Thymus (tissue), 11 donors: ENCODE measurements around the gene CARMIL3. TPM values are rescaled to one million over a fixed set of nuclear protein-coding genes. Genes with fewer than 3 reads are reported as not detected.

ENCODE experiments used
- DNase-seq, 9 donors: peaks; one replicate each; pipeline ENCODE4 v3.0.0-alpha.2; 2013; ENCODE audit warnings: low spot score in 9 of 9, low read depth in 6 of 9, missing footprints in 1 of 9
- H3K27ac ChIP-seq, 2 donors: one replicate each; pipeline ENCODE4 v1.5.1; 2013; ENCODE audit warnings: control low read depth in 1 of 2, low read depth in 1 of 2, low read length in 1 of 2, mild to moderate bottlenecking in 1 of 2, moderate library complexity in 1 of 2
- H3K27me3 ChIP-seq, 2 donors: one replicate each; pipeline ENCODE4 v1.5.1; 2013; ENCODE audit warnings: low read length in 1 of 2; ENCODE audit not compliant: control insufficient read depth in 2 of 2, insufficient read depth in 1 of 2
- H3K36me3 ChIP-seq, 2 donors: one replicate each; pipeline ENCODE4 v1.5.1; 2013; ENCODE audit warnings: low read length in 1 of 2, mild to moderate bottlenecking in 1 of 2, moderate library complexity in 1 of 2; ENCODE audit not compliant: control insufficient read depth in 2 of 2, insufficient read depth in 2 of 2
- H3K4me1 ChIP-seq, 2 donors: one replicate each; pipeline ENCODE4 v1.5.1; 2013; ENCODE audit warnings: low read length in 2 of 2; ENCODE audit not compliant: control insufficient read depth in 2 of 2, insufficient read depth in 2 of 2
- H3K4me3 ChIP-seq, 2 donors: one replicate each; pipeline ENCODE4 v1.5.1; 2013; ENCODE audit warnings: low read length in 2 of 2, control low read depth in 1 of 2, mild to moderate bottlenecking in 1 of 2
- H3K9me3 ChIP-seq, 2 donors: one replicate each; pipeline ENCODE4 v1.5.1; 2013; ENCODE audit warnings: low read length in 1 of 2, mild to moderate bottlenecking in 1 of 2; ENCODE audit not compliant: control insufficient read depth in 2 of 2, insufficient read depth in 1 of 2
- WGBS: extraction: QIAGEN DNeasy Blood & Tissue Kit; methylation state at CpG from one replicate; pipeline ENCODE4 v1.1.7; 2013; 5-methylcytosine and 5-hydroxymethylcytosine counted together
- polyA plus RNA-seq: library from polyadenylated mRNA; stranded (reverse); fragments of 200-250 nt; gene quantifications from one replicate; pipeline ENCODE4 v1.2.3, GENCODE V29; 2013
- total RNA-seq: library from RNA; stranded (reverse); fragments of 120-200 nt; gene quantifications from one replicate; pipeline ENCODE4 v1.2.4, GENCODE V29; 2013
- donor health status: healthy.

The CARMIL3 gene
- total and polyA plus RNA-seq, 2 donors: 0.52 to 0.89 TPM

GRCh38 chr14:24052656-24053547 is 1.1 kb downstream of the CARMIL3 start:
- 74% methylated on average over 20 of the region's 20 CpGs for WGBS

GRCh38 chr14:24053548-24054323 is 1.9 kb downstream of the CARMIL3 start:
- Histone ChIP-seq H3K27me3 (peaks cover 3 to 33% of the 10 kb centered on the region in 2 donors), H3K4me1 (peaks cover 3 to 21% of the 10 kb centered on the region in 2 donors), H3K36me3 (no peaks in the 10 kb centered on the region), H3K9me3 (peaks cover 0 to 3% of the 10 kb centered on the region in 2 donors), H3K27ac (no peak overlapping the region), H3K4me3 (no peak overlapping the region)
- DNase-seq: no peak
- 96% methylated on average over 10 of the region's 10 CpGs for WGBS

More at GRCh38 chr14:24052656-24053547, 1.1 kb downstream of the CARMIL3 start:
- Histone ChIP-seq H3K9me3 (peaks cover 0 to 3% of the 10 kb centered on the region in 2 donors), H3K36me3 (no peaks in the 10 kb centered on the region), H3K4me3 (peak overlapping the region; percentile 48 to 58), H3K27ac (no peak overlapping the region), H3K27me3 (peaks cover 3 to 33% of the 10 kb centered on the region in 2 donors), H3K4me1 (peaks cover 3 to 15% of the 10 kb centered on the region in 2 donors)
- no peak for DNase-seq

GRCh38 chr14:24054324-24054641 is 2.5 kb downstream of the CARMIL3 start:
- no peaks in the 10 kb centered on the region for H3K36me3 ChIP-seq
- H3K27me3 ChIP-seq: peaks cover 3 to 33% of the 10 kb centered on the region in 2 donors
- DNase-seq: no peak
- H3K9me3 ChIP-seq: peaks cover 0 to 3% of the 10 kb centered on the region in 2 donors
- peaks cover 3 to 21% of the 10 kb centered on the region in 2 donors for H3K4me1 ChIP-seq
- H3K4me3 ChIP-seq: no peak overlapping the region
- H3K27ac ChIP-seq: no peak overlapping the region
- 98% methylated on average over 6 of the region's 6 CpGs for WGBS

GRCh38 chr14:24054646-24055045 is 2.8 kb downstream of the CARMIL3 start:
- H3K9me3 ChIP-seq: peaks cover 0 to 3% of the 10 kb centered on the region in 2 donors
- H3K36me3 ChIP-seq: no peaks in the 10 kb centered on the region
- H3K4me1 ChIP-seq: peaks cover 3 to 21% of the 10 kb centered on the region in 2 donors
- peaks cover 3 to 33% of the 10 kb centered on the region in 2 donors for H3K27me3 ChIP-seq
- no peak for DNase-seq
- H3K4me3 ChIP-seq: no peak overlapping the region
- over 99% methylated on average over 9 of the region's 9 CpGs for WGBS
- no peak overlapping the region for H3K27ac ChIP-seq

GRCh38 chr14:24055971-24056799 is 4.4 kb downstream of the CARMIL3 start:
- no peak for DNase-seq
- WGBS: 94% methylated on average over 10 of the region's 10 CpGs

GRCh38 chr14:24056800-24057184 is 5.0 kb downstream of the CARMIL3 start:
- Histone ChIP-seq H3K9me3 (peaks cover 0 to 3% of the 10 kb centered on the region in 2 donors), H3K4me3 (no peak overlapping the region), H3K27ac (no peak overlapping the region), H3K36me3 (no peaks in the 10 kb centered on the region), H3K27me3 (peaks cover 3 to 25% of the 10 kb centered on the region in 2 donors), H3K4me1 (peaks cover 3 to 16% of the 10 kb centered on the region in 2 donors)
- DNase-seq: no peak
- 86% methylated on average over 8 of the region's 8 CpGs for whole genome bisulfite sequencing

More at GRCh38 chr14:24055971-24056799, 4.4 kb downstream of the CARMIL3 start:
- H3K4me1 ChIP-seq: peaks cover 3 to 20% of the 10 kb centered on the region in 2 donors
- no peak overlapping the region for H3K27ac ChIP-seq
- peaks cover 3 to 30% of the 10 kb centered on the region in 2 donors for H3K27me3 ChIP-seq
- peaks cover 0 to 3% of the 10 kb centered on the region in 2 donors for H3K9me3 ChIP-seq
- H3K36me3 ChIP-seq: no peaks in the 10 kb centered on the region
- H3K4me3 ChIP-seq: no peak overlapping the region

- Histone ChIP-seq H3K27ac (no peak overlapping the region), H3K36me3 (no peaks in the 10 kb centered on the region), H3K9me3 (peaks cover 0 to 3% of the 10 kb centered on the region in 2 donors), H3K4me3 (no peak overlapping the region), H3K27me3 (peaks cover 3 to 22% of the 10 kb centered on the region in 2 donors), H3K4me1 (peaks cover 3 to 12% of the 10 kb centered on the region in 2 donors)
- 96% methylated on average over 2 of the region's 2 CpGs for WGBS
- no peak for DNase-seq
Observed at GRCh38 chr14:24057271-24057670, 5.5 kb downstream of the CARMIL3 start.

GRCh38 chr14:24057867-24058259 is 6.1 kb downstream of the CARMIL3 start:
- H3K27ac ChIP-seq: no peak overlapping the region
- no peak for DNase-seq
- no peaks in the 10 kb centered on the region for H3K36me3 ChIP-seq
- H3K27me3 ChIP-seq: peaks cover under 1 to 16% of the 10 kb centered on the region in 2 donors
- 89% methylated on average over 14 of the region's 14 CpGs for WGBS
- no peak overlapping the region for H3K4me3 ChIP-seq
- H3K9me3 ChIP-seq: peaks cover 0 to 3% of the 10 kb centered on the region in 2 donors
- peaks cover 0 to 7% of the 10 kb centered on the region in 2 donors for H3K4me1 ChIP-seq
